Prostate gland (tissue), 2 donors: Measurements from ENCODE around the gene PRKAB2. TPM values are rescaled to one million over a fixed set of nuclear protein-coding genes. Genes with fewer than 3 reads are reported as not detected.
"Not testable (repeated sequence)": the region's sequence is repeated elsewhere in the genome, so short reads cannot be mapped to it uniquely, and the experiment has no call there.

Experiments used
- DNase-seq: peaks from one replicate; pipeline ENCODE4 v3.0.0-alpha.2; 2019; ENCODE audit warnings: low spot score
- H3K27ac ChIP-seq, 2 donors: fragments of 200-600 bp; sonication (generic); 2 replicates each; pipeline ENCODE4 v1.5.1; 2017 to 2019
- H3K27me3 ChIP-seq: fragments of 200-600 bp; sonication (generic); replicated peaks from 2 replicates; pipeline ENCODE4 v1.5.1; 2019; ENCODE audit not compliant: insufficient read depth
- H3K36me3 ChIP-seq, 2 donors: fragments of 200-600 bp; sonication (generic); 1 replicate in 1 of 2; 2 replicates in 1 of 2; pipeline versions ENCODE4 v1.5.1 to v1.8.1; 2017 to 2019
- H3K4me1 ChIP-seq: fragments of 200-600 bp; sonication (generic); replicated peaks from 2 replicates; pipeline ENCODE4 v1.5.1; 2019
- H3K4me3 ChIP-seq, 2 donors: fragments of 200-600 bp; sonication (generic); 2 replicates each; pipeline ENCODE4 v1.5.1; 2017 to 2019
- H3K9me3 ChIP-seq: fragments of 200-600 bp; sonication (generic); 2 replicates; pipeline ENCODE4 v1.5.1; 2017
- POLR2A ChIP-seq: fragments of 450-650 bp; IDR thresholded peaks from one replicate; pipeline ENCODE4 v1.6.1; 2016; ENCODE audit warnings: antibody characterized with exemption, mild to moderate bottlenecking
- POLR2AphosphoS5 ChIP-seq: sonication (generic); formaldehyde crosslinking; IDR thresholded peaks from one replicate; pipeline ENCODE4 v1.6.1; 2017; ENCODE audit warnings: antibody characterized with exemption
- WGBS: methylation state at CpG from one replicate; pipeline ENCODE4 v1.1.5; 2018; 5-methylcytosine and 5-hydroxymethylcytosine counted together
- intact Hi-C: fragments of 100-400 bp; cut with DNase I; formaldehyde crosslinking; loops from one replicate; pipeline ENCODE4 v1.14.2; 2022
- total RNA-seq, 2 donors: library from RNA; depleted of rRNA; stranded (reverse); fragments of >200 nt; gene quantifications; one replicate each; pipeline ENCODE4 v1.1.0, GENCODE V29; 2016
- TF ChIP-seq, protein P1 (sequence below), 4 experiments: fragments of 200-600 bp in 2 of 4; fragments of 450-650 bp in 2 of 4; sonication (generic) in 2 of 4; IDR thresholded peaks; 1 replicate in 3 of 4; 2 replicates in 1 of 4; pipeline ENCODE4 v1.5.1; 2016 to 2019; ENCODE audit warnings: antibody characterized with exemption in 4 of 4, mild to moderate bottlenecking in 2 of 4, moderate library complexity in 2 of 4

The PRKAB2 gene
- total RNA-seq, 2 donors from 2014 or later, result 12.3 to 14.0 TPM

DNA sequence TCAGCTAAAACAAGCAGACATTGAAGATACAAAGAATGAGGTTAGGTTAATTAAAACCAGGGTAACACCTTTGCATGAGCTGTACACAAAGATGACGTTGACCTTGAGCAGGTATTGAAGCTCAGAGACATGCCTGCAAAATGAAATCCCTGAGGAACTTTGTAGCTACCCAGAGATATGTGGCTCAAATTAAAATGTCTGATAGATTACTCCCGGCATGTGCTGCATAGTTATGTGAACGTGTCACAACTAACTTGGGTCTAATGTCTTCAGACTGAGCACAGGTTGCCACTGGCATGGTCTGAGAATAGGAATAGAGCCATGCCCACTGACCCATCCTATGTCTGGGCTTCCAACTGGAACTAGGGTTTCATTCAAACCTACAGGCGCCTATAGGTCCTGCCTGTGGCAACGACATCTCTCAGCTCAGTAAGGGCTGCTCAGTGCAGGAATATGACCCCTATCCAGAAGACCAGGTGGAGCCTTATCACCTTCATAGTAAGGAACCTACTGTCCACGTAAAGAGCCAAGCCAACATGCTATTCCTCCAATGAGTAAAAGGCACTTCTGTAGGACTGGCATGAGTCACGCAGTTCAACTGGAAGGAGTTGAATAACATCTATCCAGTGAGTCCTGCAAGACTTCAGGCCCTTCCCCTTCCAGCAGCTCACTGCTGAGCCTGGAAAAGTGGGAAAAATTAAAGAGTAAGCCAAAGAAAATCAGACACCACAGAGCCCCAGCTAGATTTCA, 60.7 kb downstream of the PRKAB2 start:
- no peaks in the 10 kb centered on the region for H3K9me3 ChIP-seq
- H3K27me3 ChIP-seq, result no peaks in the 10 kb centered on the region
- WGBS, result 83% methylated on average over 7 of the region's 7 CpGs
- no peaks in the 10 kb centered on the region for H3K36me3 ChIP-seq
- DNase-seq, result no peak
- no peaks in the 10 kb centered on the region for H3K4me1 ChIP-seq
- no peak overlapping the region for H3K27ac ChIP-seq
- intact Hi-C loops, result no loop called here
- TF ChIP-seq POLR2AphosphoS5 (no peak), POLR2A (no peak)
- TF ChIP-seq, protein P1, sequence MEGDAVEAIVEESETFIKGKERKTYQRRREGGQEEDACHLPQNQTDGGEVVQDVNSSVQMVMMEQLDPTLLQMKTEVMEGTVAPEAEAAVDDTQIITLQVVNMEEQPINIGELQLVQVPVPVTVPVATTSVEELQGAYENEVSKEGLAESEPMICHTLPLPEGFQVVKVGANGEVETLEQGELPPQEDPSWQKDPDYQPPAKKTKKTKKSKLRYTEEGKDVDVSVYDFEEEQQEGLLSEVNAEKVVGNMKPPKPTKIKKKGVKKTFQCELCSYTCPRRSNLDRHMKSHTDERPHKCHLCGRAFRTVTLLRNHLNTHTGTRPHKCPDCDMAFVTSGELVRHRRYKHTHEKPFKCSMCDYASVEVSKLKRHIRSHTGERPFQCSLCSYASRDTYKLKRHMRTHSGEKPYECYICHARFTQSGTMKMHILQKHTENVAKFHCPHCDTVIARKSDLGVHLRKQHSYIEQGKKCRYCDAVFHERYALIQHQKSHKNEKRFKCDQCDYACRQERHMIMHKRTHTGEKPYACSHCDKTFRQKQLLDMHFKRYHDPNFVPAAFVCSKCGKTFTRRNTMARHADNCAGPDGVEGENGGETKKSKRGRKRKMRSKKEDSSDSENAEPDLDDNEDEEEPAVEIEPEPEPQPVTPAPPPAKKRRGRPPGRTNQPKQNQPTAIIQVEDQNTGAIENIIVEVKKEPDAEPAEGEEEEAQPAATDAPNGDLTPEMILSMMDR (IDR thresholded peaks at IDR 0.05), result no peak
- no peak overlapping the region for H3K4me3 ChIP-seq

DNA sequence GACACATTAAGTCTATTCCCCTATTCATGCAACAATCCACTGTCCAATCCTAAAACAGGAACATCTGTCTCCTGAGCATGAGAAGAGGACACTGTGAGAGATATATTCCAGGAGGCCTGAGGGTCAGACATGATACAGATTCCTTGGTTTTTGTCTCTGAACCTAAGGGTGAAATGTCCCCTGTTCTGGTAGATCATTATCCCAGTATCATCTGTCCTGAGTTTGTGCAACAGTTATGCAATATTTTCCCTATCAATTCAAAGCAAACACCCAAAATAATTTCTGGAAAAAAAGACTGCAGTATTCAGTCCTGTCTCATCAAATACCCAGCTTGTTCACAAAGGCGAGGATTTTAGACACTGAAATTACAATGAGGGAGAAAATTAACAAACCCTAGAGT, 61.4 kb downstream of the PRKAB2 start:
- WGBS, result 80% methylated on average over 1 of the region's 1 CpG

DNA sequence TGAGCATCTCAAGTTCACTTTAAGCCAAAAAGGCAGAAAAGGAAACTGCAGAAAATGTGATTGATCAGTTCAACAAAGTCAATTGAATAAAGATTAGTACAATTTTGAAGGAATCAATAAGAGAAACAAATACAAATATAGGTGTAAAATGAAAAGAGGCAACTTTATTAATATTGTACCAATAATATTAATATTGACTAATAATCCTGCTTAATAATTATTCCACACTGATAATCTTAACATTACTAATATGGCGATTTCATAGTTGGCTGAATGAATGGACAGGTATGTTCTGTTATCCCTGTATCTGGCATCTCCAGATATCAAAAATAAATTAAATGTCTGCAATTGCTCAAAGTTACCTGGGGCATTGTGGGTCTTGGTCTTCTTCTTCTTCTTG, 61.8 kb downstream of the PRKAB2 start:
- Histone ChIP-seq H3K36me3 (no peaks in the 10 kb centered on the region), H3K4me1 (no peaks in the 10 kb centered on the region), H3K4me3 (no peak overlapping the region), H3K9me3 (no peaks in the 10 kb centered on the region), H3K27me3 (no peaks in the 10 kb centered on the region), H3K27ac (no peak overlapping the region)
- intact Hi-C loops, result no loop called here
- no peak for DNase-seq
- TF ChIP-seq, protein P1 (IDR thresholded peaks at IDR 0.05), result no peak
- 98% methylated on average over 1 of the region's 1 CpG for WGBS

More for the DNA sequence above, 61.4 kb downstream of the PRKAB2 start:
- H3K4me3 ChIP-seq, result no peak overlapping the region
- H3K4me1 ChIP-seq, result no peaks in the 10 kb centered on the region
- DNase-seq, result no peak
- no peaks in the 10 kb centered on the region for H3K27me3 ChIP-seq
- no peaks in the 10 kb centered on the region for H3K9me3 ChIP-seq
- H3K27ac ChIP-seq, result no peak overlapping the region
- intact Hi-C loops, result no loop called here
- no peaks in the 10 kb centered on the region for H3K36me3 ChIP-seq
- TF ChIP-seq, protein P1 (IDR thresholded peaks at IDR 0.05), result no peak
- TF ChIP-seq POLR2A (no peak), POLR2AphosphoS5 (no peak)

DNA sequence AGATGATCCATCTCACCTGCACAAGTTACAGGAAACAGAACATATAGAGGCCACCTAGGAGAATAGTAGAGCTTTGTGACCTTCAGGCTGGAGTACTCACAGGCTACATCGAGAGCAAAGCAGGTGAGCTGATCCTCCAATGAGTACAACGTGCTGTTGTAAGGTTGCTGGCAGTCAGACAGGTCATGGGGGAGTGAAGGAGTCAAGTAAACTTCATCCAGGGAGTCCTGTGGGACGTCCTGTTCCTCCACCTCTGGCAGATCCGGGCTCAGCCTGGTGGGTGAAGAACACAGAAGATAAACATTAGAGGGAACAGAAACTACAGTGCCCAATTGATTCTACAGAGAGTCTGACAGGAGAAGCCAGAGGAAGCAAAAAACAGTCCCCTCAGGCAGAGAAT, 62.5 kb downstream of the PRKAB2 start:
- Histone ChIP-seq H3K27ac (no peak overlapping the region), H3K4me3 (no peak overlapping the region), H3K36me3 (no peaks in the 10 kb centered on the region), H3K27me3 (no peaks in the 10 kb centered on the region), H3K4me1 (no peaks in the 10 kb centered on the region), H3K9me3 (no peaks in the 10 kb centered on the region)
- DNase-seq, result peak; percentile 37
- WGBS, result 34% methylated on average over 4 of the region's 4 CpGs
- no peak for TF ChIP-seq POLR2A
- TF ChIP-seq, protein P1 (IDR thresholded peaks at IDR 0.05), result no peak
- TF ChIP-seq POLR2AphosphoS5, result peak; percentile 48
- intact Hi-C loops, result no loop called here

DNA sequence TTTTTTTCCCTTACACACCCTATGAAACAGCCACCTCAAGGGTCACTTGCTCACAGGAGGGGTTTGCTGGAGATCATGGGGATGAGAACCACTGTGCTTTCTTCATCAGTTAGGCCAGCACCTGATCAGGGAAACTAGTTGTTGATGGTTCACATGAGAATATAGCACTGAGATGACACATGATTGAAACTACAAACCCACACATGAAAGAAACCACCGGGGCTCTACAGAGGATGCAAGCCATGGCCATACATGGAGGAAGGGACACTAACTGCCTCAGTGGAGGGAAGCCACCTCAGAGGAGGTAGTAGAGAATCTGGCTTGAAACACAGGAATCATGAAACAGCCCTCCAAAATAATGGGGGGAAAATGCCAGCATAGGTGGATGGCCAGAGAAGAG, 63.2 kb downstream of the PRKAB2 start:
- no peaks in the 10 kb centered on the region for H3K4me1 ChIP-seq
- intact Hi-C loops, result no loop called here
- 80% methylated on average over 1 of the region's 1 CpG for WGBS
- TF ChIP-seq, protein P1 (IDR thresholded peaks at IDR 0.05), result no peak
- no peak for TF ChIP-seq POLR2A
- no peak for TF ChIP-seq POLR2AphosphoS5
- no peaks in the 10 kb centered on the region for H3K36me3 ChIP-seq
- H3K4me3 ChIP-seq, result no peak overlapping the region
- H3K27me3 ChIP-seq, result no peaks in the 10 kb centered on the region
- DNase-seq, result no peak
- no peak overlapping the region for H3K27ac ChIP-seq
- no peaks in the 10 kb centered on the region for H3K9me3 ChIP-seq

DNA sequence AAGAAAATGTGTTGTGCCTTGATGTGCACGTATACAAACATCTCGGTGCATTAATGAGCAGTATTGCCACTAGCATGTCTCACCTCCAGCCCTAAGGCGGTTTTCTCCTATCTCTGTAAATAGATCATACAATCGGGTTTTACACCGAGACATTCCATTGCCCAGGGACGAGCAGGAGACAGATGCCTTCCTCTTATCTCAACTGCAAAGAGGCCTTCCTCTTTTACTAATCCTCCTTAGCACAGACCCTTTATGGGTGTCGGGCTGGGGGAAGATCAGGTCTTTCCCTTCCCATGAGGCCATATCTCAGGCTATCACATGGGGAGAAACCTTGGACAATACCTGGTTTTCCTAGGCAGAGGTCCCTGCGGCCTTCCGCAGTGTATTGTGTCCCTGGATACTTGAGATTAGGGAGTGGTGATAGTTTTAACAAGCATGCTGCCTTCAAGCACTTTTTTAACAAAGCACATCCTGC, 65.8 kb downstream of the PRKAB2 start:
- intact Hi-C loops, H3K9me3 ChIP-seq, H3K27me3 ChIP-seq, H3K36me3 ChIP-seq, DNase-seq, H3K27ac ChIP-seq, H3K4me1 ChIP-seq, H3K4me3 ChIP-seq: not testable (repeated sequence)
- 45% methylated on average over 9 of the region's 9 CpGs for WGBS
